GM18498 (cell line): Measurements from ENCODE around the gene SKOR1.

ENCODE experiments used
- ATAC-seq: cut with Tn5 transposase; IDR thresholded peaks from one replicate; pipeline ENCODE4 v1.9.1; 2021; ENCODE audit warnings: mild to moderate bottlenecking, moderate library complexity; ENCODE audit not compliant: unreplicated experiment

The SKOR1 gene

DNA sequence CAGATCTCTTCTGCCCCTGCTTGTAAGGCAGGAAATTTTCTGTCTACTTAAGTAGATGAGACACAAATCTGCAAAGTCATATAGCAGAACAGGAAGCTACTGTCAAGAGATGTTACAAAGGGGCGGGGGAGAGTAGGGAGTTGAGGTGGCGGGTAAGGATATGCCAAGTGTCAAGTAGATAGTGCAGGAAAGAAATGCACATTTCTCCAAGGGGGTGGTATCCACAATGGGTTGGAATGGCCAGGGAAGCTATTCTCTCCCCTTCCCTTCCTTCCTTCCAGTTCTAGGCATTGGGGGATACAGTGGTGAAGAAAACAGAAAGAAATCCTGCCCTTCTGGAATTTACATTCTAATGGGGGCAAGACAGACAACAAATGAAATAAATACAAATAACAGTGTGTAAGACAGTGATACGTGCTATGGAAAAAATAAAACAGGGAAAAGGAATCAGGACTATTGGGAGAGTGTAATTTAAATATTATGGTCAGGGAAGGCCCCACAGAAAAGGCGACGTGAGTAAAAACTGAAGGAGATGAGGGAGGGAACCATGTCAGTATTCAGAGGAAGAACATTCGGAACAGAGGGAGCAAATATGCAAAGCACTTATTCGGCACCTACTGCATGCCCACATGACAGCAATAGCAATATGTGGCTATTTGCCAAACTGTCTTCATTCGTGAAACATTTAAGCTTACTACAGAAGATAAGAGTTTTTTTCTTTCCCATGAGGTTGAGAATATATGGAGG lies 57.4 kb downstream of the SKOR1 start:
- ATAC-seq = no peak

DNA sequence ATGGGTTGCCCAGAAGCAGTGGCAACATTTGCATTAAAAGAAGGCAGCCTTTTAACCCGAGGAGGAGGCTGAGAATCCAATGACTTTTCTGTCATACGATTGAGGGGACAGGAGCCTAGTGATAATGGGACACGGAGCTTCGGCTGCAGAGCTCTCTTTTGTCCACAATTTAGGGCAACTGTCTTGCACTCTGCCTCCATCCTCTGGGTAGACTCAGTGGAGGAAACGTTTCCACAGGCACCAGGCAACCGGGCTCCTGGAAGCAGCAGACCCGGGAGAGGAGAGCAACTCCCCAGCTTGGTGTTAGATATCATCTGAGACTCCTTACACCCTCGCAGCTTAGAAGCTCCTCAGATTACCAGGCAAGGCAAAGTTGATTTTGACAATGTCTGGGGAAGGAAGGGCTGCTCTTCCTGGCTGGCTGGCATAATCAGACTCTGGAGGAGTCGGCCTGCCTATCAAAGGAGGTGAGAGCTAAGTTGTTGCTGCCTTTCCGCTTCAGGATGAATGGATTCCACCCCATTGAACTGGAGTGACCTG lies 58.0 kb downstream of the SKOR1 start:
- ATAC-seq = no peak

DNA sequence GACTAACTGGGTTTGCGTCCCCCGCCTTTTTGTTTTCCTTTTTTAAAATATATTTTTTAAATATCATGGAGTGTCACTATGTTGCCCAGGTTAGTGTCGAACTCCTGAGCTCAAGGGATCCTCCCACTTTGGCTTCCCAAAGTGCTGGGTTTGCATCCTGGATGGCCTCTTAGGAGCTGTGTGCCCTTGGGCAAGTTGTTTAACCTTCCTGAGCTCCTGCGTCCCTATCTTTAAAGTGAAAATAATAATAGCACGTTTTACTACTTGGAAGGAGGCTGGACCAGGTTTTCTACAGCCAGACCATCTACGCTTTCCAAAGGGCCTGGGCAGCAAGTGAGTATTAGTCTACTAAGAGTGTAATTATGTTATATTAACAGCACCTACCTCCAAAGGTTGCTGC lies 58.7 kb downstream of the SKOR1 start:
- ATAC-seq = no peak
